Measurements from ENCODE around the gene DSG2.
A peak's percentile ranks its signal among the peaks of the same experiment; 100 is the strongest.

DSG2 gene

GRCh38 chr18:31497836-31498573 is at the start of gene DSG2:
Gene DSG2, plus strand, starts transcription at chr18:31498177. Its CDS starts 75 bp downstream, at chr18:31498252.
- peak within 1 kb of the TSS; percentile 73 for H3K4me3 Mint-ChIP-seq
- no peaks in the 10 kb centered on the region for H3K36me3 Mint-ChIP-seq (ENCODE audit: low read depth)
- peaks cover 5% of the 10 kb centered on the region for H3K4me1 Mint-ChIP-seq (ENCODE audit: low read depth)
- peak; percentile 43 for DNase-seq
- peaks cover 44% of the 10 kb centered on the region for H3K27me3 Mint-ChIP-seq
- no peaks in the 10 kb centered on the region for H3K9me3 Mint-ChIP-seq
- H3K27ac Mint-ChIP-seq = no peak within 1 kb of the TSS

DNA sequence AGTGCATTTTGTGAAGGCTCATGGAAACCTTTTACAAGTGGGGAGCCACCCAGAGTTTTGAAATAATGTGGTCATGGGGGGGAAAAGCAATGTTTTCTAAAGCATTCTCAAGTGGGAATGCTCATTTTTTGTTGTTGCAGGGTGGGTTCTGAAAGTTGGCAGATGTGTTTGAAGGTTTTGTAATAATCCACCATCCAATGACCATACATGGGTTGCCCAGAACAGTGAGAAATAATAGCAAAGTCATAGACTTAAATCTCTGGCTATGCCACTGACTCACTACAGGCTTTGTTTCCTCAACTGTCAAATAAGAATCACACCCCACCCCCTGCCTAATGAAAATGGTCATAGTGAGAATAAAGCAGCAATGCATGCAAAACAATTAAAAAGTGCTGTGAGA is 47.6 kb upstream of the DSG2 start:
- no peak for DNase-seq

DNA sequence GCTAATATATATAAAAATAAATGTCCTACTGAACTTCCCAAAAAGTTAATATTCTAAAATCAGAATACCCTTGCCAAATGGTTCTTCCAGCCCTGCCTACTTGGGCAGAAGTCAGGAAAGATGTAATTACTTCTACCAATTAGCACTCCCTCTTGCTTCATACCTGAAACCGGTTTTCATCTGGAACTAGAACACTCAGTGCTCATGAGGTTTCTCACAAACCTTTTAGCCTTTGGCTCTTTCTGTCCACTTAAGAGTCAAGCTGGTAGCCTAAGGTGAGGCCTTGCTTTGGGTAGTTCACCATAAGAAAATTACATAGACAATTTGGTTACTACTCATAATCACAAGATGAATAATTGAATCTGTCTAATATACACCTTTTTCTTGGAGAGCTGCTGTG is 46.4 kb upstream of the DSG2 start:
- no peak overlapping the region for H3K4me3 Mint-ChIP-seq
- no peaks in the 10 kb centered on the region for H3K27me3 Mint-ChIP-seq
- H3K27ac Mint-ChIP-seq = no peak overlapping the region
- no peaks in the 10 kb centered on the region for H3K4me1 Mint-ChIP-seq (ENCODE audit: low read depth)
- H3K9me3 Mint-ChIP-seq = no peaks in the 10 kb centered on the region
- DNase-seq = no peak
- H3K36me3 Mint-ChIP-seq (ENCODE audit: low read depth) = no peaks in the 10 kb centered on the region

More for the DNA sequence above, 47.6 kb upstream of the DSG2 start:
- Mint-ChIP-seq H3K27me3 (no peaks in the 10 kb centered on the region), H3K9me3 (no peaks in the 10 kb centered on the region), H3K4me3 (no peak overlapping the region), H3K36me3 (ENCODE audit: low read depth) (no peaks in the 10 kb centered on the region), H3K4me1 (ENCODE audit: low read depth) (no peaks in the 10 kb centered on the region), H3K27ac (no peak overlapping the region)

DNA sequence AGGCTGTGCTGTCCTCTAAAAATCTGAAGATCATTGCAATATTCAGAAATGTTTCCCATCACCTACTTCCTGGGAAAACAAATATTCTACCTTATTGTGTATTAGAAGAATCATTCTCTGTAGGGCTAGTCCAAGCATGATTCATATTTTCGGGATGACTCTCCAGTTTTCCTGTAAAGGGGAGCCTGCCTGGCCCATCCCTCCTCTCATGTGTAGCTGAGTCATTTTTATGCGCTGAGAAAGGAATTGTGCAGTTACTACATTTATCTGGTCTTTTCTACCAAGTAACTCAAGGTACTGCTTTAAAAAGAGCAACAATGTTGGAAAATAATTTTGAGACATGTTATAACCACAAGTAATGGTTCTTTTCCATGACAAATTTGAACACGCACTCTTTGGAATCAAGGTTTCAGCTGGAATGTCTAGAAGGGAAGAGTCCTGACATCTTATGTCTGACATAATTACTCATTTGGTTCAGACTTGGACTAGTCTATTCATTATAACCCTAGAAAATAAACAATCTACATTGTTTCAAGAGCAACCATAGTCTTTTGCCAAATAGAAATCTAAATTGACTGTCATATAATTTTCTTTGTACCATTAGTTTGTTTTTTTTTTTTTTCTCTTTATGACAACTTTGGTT is 43.8 kb upstream of the DSG2 start:
- Mint-ChIP-seq H3K36me3 (ENCODE audit: low read depth) (no peaks in the 10 kb centered on the region), H3K27ac (no peak overlapping the region), H3K27me3 (no peaks in the 10 kb centered on the region), H3K4me1 (ENCODE audit: low read depth) (no peaks in the 10 kb centered on the region), H3K4me3 (no peak overlapping the region), H3K9me3 (no peaks in the 10 kb centered on the region)
- no peak for DNase-seq

GRCh38 chr18:31469629-31470028 is 28.3 kb upstream of the DSG2 start:
- Mint-ChIP-seq H3K27ac (no peak overlapping the region), H3K4me3 (no peak overlapping the region), H3K4me1 (ENCODE audit: low read depth) (no peaks in the 10 kb centered on the region), H3K36me3 (ENCODE audit: low read depth) (no peaks in the 10 kb centered on the region), H3K9me3 (no peaks in the 10 kb centered on the region), H3K27me3 (no peaks in the 10 kb centered on the region)
- DNase-seq = no peak

- no peaks in the 10 kb centered on the region for H3K36me3 Mint-ChIP-seq (ENCODE audit: low read depth)
- H3K9me3 Mint-ChIP-seq = no peaks in the 10 kb centered on the region
- no peak for DNase-seq
These were observed 19.3 kb upstream of the DSG2 start for GRCh38 chr18:31478688-31479087.

DNA sequence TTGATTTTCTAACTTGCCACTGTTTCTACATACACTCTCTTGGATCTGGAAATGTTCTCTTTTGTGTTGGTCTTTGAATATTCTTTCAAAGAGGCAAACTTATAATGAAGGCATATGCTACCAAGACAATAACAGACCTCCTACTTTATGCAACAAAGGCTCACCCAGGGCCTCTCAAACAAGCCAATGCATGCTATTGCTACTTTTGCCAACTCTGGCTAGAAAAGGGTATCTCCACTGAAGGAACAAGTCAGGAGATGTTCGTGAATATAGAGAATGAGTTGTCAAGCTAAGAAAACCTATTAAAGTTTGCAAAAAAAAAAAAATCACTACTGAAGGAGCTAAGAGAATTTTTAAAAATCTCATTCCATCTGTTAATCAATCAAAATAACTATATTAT is 15.9 kb upstream of the DSG2 start:
- Mint-ChIP-seq H3K4me3 (no peak overlapping the region), H3K27me3 (peaks cover 3% of the 10 kb centered on the region), H3K9me3 (no peaks in the 10 kb centered on the region), H3K27ac (no peak overlapping the region), H3K36me3 (ENCODE audit: low read depth) (no peaks in the 10 kb centered on the region), H3K4me1 (ENCODE audit: low read depth) (no peaks in the 10 kb centered on the region)
- DNase-seq = no peak

More at GRCh38 chr18:31478688-31479087, 19.3 kb upstream of the DSG2 start:
- Mint-ChIP-seq H3K27me3 (peaks cover 3% of the 10 kb centered on the region), H3K27ac (no peak overlapping the region), H3K4me1 (ENCODE audit: low read depth) (no peaks in the 10 kb centered on the region), H3K4me3 (no peak overlapping the region)

GRCh38 chr18:31483396-31483795 is 14.6 kb upstream of the DSG2 start:
- Mint-ChIP-seq H3K36me3 (ENCODE audit: low read depth) (no peaks in the 10 kb centered on the region), H3K27ac (no peak overlapping the region), H3K4me3 (no peak overlapping the region)

GRCh38 chr18:31484461-31484860 is 13.5 kb upstream of the DSG2 start:
- Mint-ChIP-seq H3K4me3 (no peak overlapping the region), H3K36me3 (ENCODE audit: low read depth) (no peaks in the 10 kb centered on the region), H3K27ac (no peak overlapping the region), H3K4me1 (ENCODE audit: low read depth) (no peaks in the 10 kb centered on the region), H3K9me3 (no peaks in the 10 kb centered on the region), H3K27me3 (peaks cover 3% of the 10 kb centered on the region)
- no peak for DNase-seq

More at GRCh38 chr18:31483396-31483795, 14.6 kb upstream of the DSG2 start:
- no peak for DNase-seq
- peaks cover 3% of the 10 kb centered on the region for H3K27me3 Mint-ChIP-seq
- H3K9me3 Mint-ChIP-seq = no peaks in the 10 kb centered on the region
- no peaks in the 10 kb centered on the region for H3K4me1 Mint-ChIP-seq (ENCODE audit: low read depth)

DNA sequence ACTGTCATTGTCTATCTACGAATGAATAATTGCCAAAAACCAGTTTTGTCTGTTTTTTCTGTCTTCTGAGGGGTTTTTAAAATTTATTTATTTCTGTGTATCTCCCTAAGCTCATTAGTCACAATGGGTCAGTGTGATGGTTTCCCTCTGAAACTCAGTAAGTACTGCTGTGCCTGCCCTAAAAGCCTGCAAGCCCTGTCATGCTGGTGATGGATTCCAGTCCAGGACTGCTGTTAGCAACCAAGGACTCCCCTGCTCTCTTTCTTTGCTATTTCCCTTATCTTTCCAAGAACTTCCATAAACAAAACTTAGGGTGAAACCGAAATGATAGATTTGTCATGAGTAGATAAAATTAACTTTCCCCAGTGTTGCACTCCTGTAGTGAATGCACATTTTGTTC is 11.8 kb upstream of the DSG2 start:
- H3K4me3 Mint-ChIP-seq = no peak overlapping the region
- no peaks in the 10 kb centered on the region for H3K9me3 Mint-ChIP-seq
- DNase-seq = no peak
- no peaks in the 10 kb centered on the region for H3K4me1 Mint-ChIP-seq (ENCODE audit: low read depth)
- H3K27me3 Mint-ChIP-seq = peaks cover 3% of the 10 kb centered on the region
- H3K36me3 Mint-ChIP-seq (ENCODE audit: low read depth) = no peaks in the 10 kb centered on the region
- no peak overlapping the region for H3K27ac Mint-ChIP-seq

GRCh38 chr18:31487246-31488015 is 10.5 kb upstream of the DSG2 start:
- peaks cover 6% of the 10 kb centered on the region for H3K27me3 Mint-ChIP-seq
- no peaks in the 10 kb centered on the region for H3K36me3 Mint-ChIP-seq (ENCODE audit: low read depth)
- DNase-seq = no peak
- H3K9me3 Mint-ChIP-seq = no peaks in the 10 kb centered on the region
- no peak overlapping the region for H3K27ac Mint-ChIP-seq
- H3K4me1 Mint-ChIP-seq (ENCODE audit: low read depth) = no peaks in the 10 kb centered on the region
- H3K4me3 Mint-ChIP-seq = no peak overlapping the region

GRCh38 chr18:31489311-31489710 is 8.7 kb upstream of the DSG2 start:
- Mint-ChIP-seq H3K27me3 (peaks cover 3% of the 10 kb centered on the region), H3K4me3 (no peak overlapping the region), H3K9me3 (no peaks in the 10 kb centered on the region), H3K27ac (no peak overlapping the region), H3K4me1 (ENCODE audit: low read depth) (no peaks in the 10 kb centered on the region), H3K36me3 (ENCODE audit: low read depth) (no peaks in the 10 kb centered on the region)
- no peak for DNase-seq

GRCh38 chr18:31490387-31490786 is 7.6 kb upstream of the DSG2 start:
- DNase-seq = no peak
- no peaks in the 10 kb centered on the region for H3K9me3 Mint-ChIP-seq
- no peaks in the 10 kb centered on the region for H3K36me3 Mint-ChIP-seq (ENCODE audit: low read depth)
- H3K4me3 Mint-ChIP-seq = no peak overlapping the region
- H3K4me1 Mint-ChIP-seq (ENCODE audit: low read depth) = no peaks in the 10 kb centered on the region
- H3K27ac Mint-ChIP-seq = no peak overlapping the region
- peaks cover 4% of the 10 kb centered on the region for H3K27me3 Mint-ChIP-seq

DNA sequence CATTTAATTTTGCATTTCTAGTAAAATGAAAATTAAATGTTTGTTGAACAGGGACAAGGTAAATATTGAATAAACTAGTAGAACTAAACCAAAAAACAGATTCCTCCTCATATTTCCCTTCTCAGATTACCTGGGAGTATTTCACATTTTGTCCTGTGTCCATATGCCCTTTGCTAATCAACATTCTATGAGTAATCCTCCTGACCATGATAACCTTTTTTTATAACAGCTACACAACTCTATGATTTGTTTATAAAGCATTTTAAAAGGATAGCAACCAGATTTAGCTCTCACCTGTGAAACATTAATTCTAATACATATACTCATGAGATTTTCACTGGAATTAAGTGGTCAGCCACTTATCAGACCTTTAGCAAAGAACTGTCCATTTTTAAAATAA is 7.1 kb upstream of the DSG2 start:
- Mint-ChIP-seq H3K4me1 (ENCODE audit: low read depth) (no peaks in the 10 kb centered on the region), H3K27ac (no peak overlapping the region), H3K9me3 (no peaks in the 10 kb centered on the region), H3K4me3 (no peak overlapping the region), H3K27me3 (peaks cover 9% of the 10 kb centered on the region), H3K36me3 (ENCODE audit: low read depth) (no peaks in the 10 kb centered on the region)
- no peak for DNase-seq

DNA sequence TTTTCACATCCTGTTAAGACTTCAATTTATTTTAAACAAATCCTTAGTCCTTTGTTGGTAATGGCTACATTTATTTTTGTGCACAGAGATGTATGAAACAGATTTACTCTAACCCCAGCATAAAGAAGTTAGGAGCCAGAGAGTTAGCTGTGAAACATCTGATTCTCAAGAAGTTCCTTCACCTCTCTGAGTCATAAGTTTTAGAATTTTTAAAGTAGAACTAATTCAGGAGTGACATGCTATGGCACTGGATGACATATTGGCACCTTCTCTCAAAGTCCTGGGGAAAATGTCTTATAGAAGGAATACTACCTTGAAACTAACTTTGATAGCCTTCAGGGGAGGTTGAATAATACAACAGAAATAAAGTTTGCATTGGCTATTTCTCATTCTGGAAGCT is 6.4 kb upstream of the DSG2 start:
- DNase-seq = no peak
- H3K4me3 Mint-ChIP-seq = no peak overlapping the region
- no peak overlapping the region for H3K27ac Mint-ChIP-seq
- H3K9me3 Mint-ChIP-seq = no peaks in the 10 kb centered on the region
- no peaks in the 10 kb centered on the region for H3K4me1 Mint-ChIP-seq (ENCODE audit: low read depth)
- H3K36me3 Mint-ChIP-seq (ENCODE audit: low read depth) = no peaks in the 10 kb centered on the region
- peaks cover 14% of the 10 kb centered on the region for H3K27me3 Mint-ChIP-seq
